Measurements from ENCODE around the gene THOP1.

The THOP1 gene

GRCh38 chr19:2761876-2762782 lies 23.2 kb upstream of the THOP1 start:
- no peak overlapping the region for H3K4me3 ChIP-seq (ENCODE audit: low read length)
- DNase-seq (ENCODE audit: low read depth, low spot score) = no peak

- DNase-seq (ENCODE audit: low read depth, low spot score) = no peak
- no peak overlapping the region for H3K4me3 ChIP-seq (ENCODE audit: low read length)
Observed at GRCh38 chr19:2762783-2763496, 22.4 kb upstream of the THOP1 start.

- no peak for DNase-seq (ENCODE audit: low read depth, low spot score)
- no peak overlapping the region for H3K4me3 ChIP-seq (ENCODE audit: low read length)
Observed at GRCh38 chr19:2763687-2764086, 21.6 kb upstream of the THOP1 start.

DNA sequence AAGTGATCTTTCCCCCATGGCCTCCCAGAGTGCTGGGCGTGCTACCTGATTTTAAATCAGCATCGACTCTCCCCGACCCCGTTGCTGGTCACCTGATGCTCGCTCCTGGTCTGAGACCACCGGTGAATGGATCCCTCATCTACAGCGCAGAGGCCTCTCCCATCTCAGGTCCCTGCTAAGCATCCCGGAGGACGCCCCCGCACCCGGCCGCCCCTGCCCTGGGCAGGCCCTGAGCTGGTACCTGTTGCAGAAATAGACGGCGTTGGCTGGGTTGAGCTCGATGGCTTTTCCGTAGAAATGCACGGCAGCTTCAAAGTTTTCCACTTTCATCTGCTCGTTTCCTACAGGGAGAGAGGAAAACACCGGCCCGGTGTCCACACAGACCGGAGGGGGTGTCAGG lies 20.4 kb upstream of the THOP1 start:
- DNase-seq (ENCODE audit: low read depth, low spot score) = no peak

DNA sequence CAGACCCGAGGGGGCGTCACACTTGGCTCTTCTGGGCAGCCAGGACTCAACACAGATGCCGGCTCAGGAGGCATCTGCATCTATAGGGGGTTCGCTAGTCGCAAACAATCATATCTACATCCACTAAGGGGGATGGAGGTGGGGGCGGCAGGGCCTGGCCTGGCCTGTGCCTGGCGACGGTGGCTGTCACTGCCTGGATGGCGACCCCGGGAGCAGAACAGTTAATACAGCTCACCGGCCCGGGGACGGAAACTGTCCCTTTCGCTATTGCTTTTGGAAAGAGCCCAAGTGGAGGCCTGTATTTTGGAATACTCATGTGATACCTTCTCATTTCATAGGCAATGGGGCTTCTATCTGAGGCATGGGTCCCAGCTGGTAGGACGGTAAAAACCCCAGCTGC lies 19.9 kb upstream of the THOP1 start:
- no peak overlapping the region for H3K4me3 ChIP-seq (ENCODE audit: low read length)
- no peak for DNase-seq (ENCODE audit: low read depth, low spot score)

More for the DNA sequence above, 20.4 kb upstream of the THOP1 start:
- H3K4me3 ChIP-seq (ENCODE audit: low read length) = no peak overlapping the region

GRCh38 chr19:2766594-2767372 lies 18.5 kb upstream of the THOP1 start:
- DNase-seq (ENCODE audit: low read depth, low spot score) = no peak
- no peak overlapping the region for H3K4me3 ChIP-seq (ENCODE audit: low read length)

GRCh38 chr19:2767688-2768087 lies 17.6 kb upstream of the THOP1 start:
- H3K4me3 ChIP-seq (ENCODE audit: low read length) = no peak overlapping the region
- DNase-seq (ENCODE audit: low read depth, low spot score) = no peak

DNA sequence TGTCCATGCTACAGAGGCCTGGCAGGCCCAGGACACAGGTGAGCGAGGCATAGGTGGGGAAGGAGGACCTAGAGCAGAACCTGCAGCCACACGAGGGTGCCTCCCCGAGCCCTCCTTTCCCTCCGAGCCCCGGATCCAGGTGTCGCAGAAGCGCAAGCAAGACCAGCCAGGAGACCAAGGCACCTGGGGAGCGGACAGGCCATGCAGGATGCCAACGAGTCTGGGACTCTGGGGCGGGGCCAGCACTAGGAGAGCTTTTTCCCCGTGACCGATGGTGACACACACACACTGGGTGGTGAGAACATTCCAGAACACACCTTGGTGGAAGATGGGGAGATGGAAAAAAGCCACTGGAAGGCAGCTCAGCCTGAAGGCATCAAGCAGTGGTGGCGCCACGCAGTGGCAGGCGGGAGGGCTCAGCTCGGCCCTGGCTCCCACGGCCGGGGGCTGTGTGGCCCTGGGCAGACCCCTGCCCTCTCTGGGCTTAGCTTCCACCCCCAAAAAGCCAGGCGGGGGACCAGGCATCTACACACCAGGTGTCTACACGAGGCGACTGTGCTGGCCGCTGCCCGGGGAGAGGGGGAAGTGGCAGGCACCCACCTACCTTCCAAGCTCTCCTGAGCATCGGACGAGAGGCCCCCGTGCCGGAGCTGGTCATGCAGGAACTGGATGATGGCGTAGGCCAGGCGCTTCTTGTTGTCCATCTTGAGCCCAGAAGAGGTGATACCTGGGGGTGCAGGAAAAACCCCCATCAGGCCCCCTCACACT lies 16.8 kb upstream of the THOP1 start:
- H3K4me3 ChIP-seq (ENCODE audit: low read length) = no peak overlapping the region
- no peak for DNase-seq (ENCODE audit: low read depth, low spot score)

DNA sequence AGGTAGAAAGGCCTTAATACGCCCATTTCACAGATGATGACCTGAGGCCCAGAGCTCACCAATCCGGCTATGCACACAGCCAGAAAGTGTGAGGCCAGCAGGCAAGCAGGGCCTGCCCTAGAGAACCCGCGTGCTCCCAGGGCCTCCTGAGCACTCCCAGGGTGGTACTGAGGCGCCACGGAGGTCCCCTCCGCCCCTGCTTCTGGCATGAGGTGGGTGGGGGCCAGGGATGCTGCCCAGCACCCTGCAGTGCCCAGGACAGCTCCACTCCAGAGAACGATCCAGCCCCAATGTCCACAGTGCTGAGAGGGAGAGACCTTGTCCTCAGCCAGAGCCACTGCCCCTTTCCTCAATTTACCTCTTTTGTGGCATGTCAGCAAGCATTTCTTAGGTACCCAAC lies 16.1 kb upstream of the THOP1 start:
- no peak for DNase-seq (ENCODE audit: low read depth, low spot score)
- no peak overlapping the region for H3K4me3 ChIP-seq (ENCODE audit: low read length)

DNA sequence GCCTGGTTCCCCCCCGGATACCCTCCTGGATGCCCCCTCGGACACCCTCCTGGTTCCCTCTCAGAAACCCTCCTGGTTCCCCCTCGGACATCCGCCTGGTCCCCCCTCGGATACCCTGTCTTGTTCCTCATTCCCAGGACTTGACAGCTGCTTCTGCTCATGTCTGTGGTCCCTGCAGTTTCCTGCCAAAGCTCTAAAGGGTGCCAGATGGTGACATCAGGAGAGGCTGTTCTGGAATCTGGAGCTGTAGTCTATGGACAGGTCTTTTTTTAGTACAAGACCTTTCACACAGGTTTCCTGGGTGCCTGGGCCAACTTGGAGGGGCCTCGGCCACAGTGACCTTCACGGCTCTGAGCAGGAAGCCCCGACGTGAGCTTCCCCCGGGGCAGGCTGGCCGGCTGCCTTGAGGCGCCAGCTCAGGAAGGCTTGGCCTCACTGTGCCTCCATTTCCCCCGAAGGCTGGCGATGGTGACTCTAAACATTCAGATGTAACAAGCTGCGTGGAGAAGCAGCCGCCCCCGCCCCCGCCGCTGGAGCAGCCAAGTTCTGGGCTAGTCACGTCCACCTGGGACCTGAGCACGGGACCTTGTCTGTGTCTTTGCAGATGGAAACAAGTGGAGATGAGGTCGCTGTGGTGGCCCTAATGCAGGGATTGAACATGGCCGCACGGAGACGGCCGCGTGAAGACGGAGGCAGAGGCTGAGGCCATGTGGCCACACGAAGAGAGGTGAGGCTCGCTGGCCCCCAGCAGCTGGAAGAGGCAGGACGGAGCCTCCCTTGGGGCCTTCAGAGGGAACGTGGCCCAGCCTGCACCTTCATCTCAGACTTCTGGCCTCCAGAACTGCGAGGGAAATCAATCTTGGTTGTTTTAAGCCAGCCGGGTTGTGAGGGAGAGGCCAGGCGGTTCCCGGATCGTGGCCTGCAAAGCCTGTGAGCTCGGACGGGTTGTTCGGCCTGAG lies 15.0 kb upstream of the THOP1 start:
- H3K4me3 ChIP-seq (ENCODE audit: low read length) = no peak overlapping the region
- DNase-seq (ENCODE audit: low read depth, low spot score) = no peak

GRCh38 chr19:2771786-2772674 lies 13.3 kb upstream of the THOP1 start:
- H3K4me3 ChIP-seq (ENCODE audit: low read length) = no peak overlapping the region
- DNase-seq (ENCODE audit: low read depth, low spot score) = no peak

DNA sequence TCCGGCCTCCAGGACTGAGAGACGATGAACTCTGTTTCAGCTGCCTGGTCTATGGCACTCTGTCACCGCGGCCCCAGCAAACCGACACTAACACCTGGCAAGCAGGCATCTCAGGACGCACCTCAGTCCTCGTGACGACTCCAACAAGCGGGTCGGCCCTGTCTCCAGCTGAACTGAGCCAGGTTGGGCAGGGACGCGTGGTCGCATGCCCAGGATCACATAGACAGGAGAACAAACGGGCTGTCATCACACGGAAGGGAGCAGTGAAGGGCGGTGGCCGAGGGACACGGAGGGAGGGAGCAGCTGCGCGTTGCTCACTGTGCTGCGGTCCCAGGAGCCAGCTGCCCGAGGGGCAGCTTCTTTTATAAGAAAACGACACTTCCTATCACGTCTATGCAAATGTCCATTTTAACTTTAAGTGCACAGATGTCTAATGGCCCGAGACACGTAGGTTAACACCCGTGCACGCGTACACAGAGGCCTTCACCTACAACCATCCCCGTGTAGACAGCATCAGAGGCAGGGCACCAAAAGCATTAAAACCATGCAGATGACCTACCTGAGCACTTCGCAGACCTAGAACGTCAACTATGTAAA lies 11.1 kb upstream of the THOP1 start:
- H3K4me3 ChIP-seq (ENCODE audit: low read length) = no peak overlapping the region
- no peak for DNase-seq (ENCODE audit: low read depth, low spot score)

GRCh38 chr19:2774953-2775555 lies 10.2 kb upstream of the THOP1 start:
- no peak for DNase-seq (ENCODE audit: low read depth, low spot score)
- no peak overlapping the region for H3K4me3 ChIP-seq (ENCODE audit: low read length)

DNA sequence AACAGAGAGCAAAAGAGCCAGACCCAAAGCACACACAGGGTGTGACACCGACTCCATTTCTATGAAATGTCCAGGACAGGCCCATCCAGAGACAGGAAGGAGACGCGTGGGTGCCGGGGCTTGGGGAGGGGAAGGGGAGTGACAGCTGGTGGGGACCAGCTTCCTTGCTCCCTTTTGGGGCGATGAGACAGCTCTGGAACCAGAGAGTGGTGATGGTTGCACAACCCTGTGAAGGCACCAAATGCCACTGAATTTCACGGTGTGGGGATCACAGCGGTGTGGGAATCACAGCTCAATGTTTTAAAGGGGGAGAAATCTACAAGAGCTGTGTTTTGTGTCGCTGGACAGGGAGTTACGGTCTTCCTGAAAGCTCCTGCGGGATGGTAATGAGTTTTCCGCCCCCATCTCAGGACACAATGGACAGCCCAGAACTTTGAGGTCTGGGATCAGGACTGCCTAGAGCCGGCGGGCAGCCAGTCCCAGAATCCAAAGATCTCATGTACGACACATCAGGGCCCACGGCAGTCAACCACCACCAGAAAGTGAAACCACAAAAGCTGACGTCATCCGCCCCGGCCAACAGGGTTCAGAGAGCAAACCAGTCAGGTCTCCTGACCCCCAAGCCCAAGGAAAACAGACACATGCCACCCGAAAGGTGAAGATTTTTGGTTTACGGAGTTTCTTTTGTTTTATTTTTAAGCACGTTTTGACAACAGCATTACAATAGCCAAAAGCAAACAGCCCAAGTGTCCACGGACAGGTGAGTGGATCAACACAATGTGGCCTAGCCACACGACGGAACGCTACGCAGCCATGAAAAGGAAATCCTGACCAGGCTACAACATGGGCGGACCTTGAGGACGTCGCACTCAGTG lies 9.5 kb upstream of the THOP1 start:
- H3K4me3 ChIP-seq (ENCODE audit: low read length) = no peak overlapping the region
- no peak for DNase-seq (ENCODE audit: low read depth, low spot score)

DNA sequence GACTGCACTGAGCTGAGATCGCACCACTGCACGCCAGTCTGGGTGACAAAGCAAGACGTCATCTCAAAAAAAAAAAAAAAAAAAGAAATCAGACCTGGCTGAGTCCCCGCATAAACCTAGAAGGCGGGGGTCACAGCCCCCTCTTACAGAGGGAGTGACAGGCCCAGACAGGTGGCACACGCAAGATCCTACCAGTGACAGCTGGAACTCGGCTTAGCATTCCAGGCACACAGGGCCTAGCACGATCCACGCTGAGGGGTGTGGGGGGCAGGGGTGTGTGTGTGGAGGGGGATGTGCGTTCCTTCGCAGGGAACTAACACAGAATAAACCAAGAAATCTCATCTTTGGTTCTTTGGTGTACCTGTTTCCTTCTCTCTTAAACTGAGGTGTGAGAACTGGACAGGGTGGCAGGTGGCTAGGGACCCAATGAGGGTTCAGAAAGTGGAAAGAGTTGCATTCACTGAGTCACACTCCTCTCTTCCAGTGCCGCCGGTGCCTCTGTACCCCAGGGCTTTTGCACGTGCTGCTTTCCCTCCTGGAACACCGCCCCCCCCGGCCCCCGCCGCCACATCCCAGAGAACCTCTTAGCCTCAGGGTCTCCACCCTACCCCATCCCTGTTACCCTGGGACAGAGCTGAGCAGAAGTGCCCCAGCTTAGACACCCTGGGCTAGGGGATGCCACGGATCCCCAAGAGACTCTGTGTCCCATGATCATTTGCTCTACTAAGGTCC lies 7.2 kb upstream of the THOP1 start:
- DNase-seq (ENCODE audit: low read depth, low spot score) = no peak
- no peak overlapping the region for H3K4me3 ChIP-seq (ENCODE audit: low read length)
